ENCODE data around the gene NPTN.

Gene NPTN

DNA sequence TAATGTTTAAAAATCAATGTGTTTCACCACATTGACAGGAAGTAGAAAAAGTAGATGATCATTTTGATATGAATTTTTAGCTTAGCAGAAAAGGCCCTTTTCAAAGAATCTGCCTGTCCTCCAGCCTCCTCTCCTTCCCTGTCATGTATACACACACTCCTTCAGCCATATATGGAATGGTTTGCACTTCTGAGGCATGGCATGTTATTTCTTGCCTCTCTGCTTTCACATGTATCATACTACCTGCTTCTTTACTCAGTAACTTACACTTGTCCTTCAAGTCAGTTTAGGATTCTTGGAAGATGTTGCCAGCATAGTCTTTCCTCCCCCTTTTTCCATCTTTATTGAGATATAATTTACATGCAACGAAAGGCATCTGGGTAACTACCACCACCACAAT is 111.2 kb downstream of the NPTN start:
- no peak overlapping the region for H3K27ac ChIP-seq
- no peak for DNase-seq (ENCODE audit: low spot score)
- TF ChIP-seq, protein P1, sequence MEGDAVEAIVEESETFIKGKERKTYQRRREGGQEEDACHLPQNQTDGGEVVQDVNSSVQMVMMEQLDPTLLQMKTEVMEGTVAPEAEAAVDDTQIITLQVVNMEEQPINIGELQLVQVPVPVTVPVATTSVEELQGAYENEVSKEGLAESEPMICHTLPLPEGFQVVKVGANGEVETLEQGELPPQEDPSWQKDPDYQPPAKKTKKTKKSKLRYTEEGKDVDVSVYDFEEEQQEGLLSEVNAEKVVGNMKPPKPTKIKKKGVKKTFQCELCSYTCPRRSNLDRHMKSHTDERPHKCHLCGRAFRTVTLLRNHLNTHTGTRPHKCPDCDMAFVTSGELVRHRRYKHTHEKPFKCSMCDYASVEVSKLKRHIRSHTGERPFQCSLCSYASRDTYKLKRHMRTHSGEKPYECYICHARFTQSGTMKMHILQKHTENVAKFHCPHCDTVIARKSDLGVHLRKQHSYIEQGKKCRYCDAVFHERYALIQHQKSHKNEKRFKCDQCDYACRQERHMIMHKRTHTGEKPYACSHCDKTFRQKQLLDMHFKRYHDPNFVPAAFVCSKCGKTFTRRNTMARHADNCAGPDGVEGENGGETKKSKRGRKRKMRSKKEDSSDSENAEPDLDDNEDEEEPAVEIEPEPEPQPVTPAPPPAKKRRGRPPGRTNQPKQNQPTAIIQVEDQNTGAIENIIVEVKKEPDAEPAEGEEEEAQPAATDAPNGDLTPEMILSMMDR (IDR thresholded peaks at IDR 0.05) = no peak
- no peak overlapping the region for H3K4me3 ChIP-seq

DNA sequence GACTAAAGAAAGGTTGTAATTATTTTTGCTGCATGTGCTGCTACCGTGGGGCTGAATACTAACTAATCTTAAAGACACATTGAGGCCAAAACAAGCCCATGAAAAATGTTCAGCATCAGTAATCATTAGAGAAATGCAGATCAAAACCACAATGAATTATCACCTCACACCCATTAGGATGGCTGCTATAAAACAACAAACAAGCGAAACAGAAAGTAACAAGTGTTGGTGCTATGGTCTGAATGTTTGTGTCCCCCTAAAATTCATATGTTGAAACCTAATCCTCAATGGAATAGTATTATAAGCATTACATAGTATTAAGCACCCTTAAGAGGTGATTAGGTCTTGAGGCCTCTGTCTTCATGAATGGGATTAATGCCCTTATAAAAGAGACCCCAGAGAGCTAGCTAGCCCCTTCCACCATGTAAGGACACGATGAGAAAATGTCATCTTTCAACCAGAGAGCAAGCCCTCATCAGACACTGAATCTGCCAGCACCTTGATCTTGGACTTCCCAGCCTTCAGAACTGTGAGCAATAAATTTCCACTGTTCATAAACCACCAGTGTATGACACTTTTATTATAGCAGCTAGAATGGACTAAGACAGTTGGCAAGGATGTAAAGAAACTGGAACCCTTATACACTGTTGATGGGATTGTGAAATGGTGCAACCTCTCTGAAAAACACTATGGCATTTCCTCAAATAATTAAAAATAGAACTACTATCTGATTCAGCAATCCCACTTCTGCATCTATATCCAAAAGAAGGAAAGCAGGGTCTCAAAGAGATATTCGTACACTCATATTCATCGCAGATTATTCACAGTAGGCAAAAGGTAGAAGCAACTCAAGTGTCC is 114.1 kb downstream of the NPTN start:
- Histone ChIP-seq H3K27ac (no peak overlapping the region), H3K4me3 (no peak overlapping the region)
- TF ChIP-seq, protein P1 (IDR thresholded peaks at IDR 0.05) = no peak
- no peak for DNase-seq (ENCODE audit: low spot score)

DNA sequence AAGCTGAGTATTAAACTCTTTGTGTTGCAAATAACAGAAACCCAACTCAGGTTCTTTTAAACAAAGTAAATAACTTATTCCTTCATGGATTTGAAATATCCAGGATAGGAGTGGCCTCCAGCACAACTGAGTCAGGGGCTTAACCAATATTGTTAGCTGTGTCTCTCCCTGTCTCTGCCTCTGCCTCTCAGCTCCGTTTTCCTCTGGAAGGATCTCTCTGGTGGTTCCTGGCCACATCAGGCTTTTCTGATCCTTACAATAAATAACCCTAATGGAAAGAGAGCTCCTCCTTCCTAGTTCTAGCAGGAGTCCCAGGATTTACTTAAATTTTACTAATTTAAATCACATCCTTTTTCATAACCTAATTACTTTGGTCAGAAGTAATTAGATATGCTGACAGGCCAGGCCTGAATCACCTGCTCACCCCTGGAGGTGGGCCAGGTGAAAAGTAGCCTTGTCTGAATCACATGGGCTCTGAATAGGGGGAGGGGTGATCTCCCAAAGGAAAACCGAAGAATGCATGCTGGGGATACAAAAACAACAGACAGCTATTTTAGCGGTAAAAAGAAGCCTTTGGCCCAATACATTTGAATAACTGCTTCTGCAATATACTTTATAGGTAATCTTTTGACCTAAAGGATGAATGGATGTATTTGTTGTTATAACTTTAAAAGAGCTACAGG is 114.9 kb downstream of the NPTN start:
- no peak overlapping the region for H3K4me3 ChIP-seq
- no peak overlapping the region for H3K27ac ChIP-seq
- TF ChIP-seq, protein P1 (IDR thresholded peaks at IDR 0.05) = no peak
- no peak for DNase-seq (ENCODE audit: low spot score)

DNA sequence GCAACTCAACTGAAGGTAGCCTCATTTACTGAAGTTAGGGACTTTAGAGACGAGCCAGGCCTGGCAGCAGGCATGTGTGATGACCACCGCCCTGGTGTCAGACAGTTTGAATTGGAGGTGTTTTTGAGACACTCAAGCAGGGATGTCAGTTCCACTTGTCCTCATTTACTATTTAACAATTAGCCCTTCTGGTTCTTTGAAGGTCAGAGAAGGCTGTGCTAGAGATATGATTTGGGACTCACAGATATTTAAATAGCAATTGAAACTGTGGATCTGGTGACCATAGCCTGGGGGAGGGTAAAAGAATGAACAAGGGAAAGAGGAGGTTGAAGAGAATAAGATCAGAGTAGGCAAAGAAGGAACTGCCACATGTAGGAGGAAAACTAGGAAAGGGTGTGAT is 115.6 kb downstream of the NPTN start:
- H3K27ac ChIP-seq = no peak overlapping the region
- no peak for DNase-seq (ENCODE audit: low spot score)
- TF ChIP-seq, protein P1 (IDR thresholded peaks at IDR 0.05) = no peak
- no peak overlapping the region for H3K4me3 ChIP-seq

DNA sequence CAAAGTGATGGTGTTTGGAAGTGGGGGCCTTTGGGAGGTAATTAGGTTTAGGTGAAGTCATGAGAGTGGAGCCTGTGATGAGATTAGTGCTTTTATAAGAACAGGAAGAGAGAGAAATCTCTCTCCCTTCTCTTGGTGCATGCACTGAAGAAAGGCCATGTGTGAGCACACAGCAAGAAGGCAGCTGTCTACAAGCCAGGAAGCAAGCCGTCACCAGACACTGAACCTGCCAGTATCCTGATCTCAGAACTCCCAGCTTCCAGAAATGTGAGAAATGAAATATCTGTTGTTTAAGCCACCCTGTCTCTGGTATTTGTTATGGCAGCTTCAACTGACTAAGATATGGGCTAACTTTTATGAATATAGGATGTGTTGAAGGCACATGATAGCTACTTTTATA is 117.7 kb downstream of the NPTN start:
- Histone ChIP-seq H3K27ac (no peak overlapping the region), H3K4me3 (no peak overlapping the region)
- DNase-seq (ENCODE audit: low spot score) = no peak
- TF ChIP-seq, protein P1 (IDR thresholded peaks at IDR 0.05) = no peak
